CD8-positive, alpha-beta memory T cell (primary cell): Measurements from ENCODE around the gene NPFFR1. TPM values are rescaled to one million over a fixed set of nuclear protein-coding genes. Genes with fewer than 3 reads are reported as not detected.

Source experiments
- CTCF ChIA-PET: fragments of 350-600 bp; sonication (Branson Sonifier 250); formaldehyde crosslinking; loops from one replicate; lab custom pipeline; 2021; ENCODE audit warnings: antibody characterized with exemption; lab: Charles Lee
- POLR2A ChIA-PET: fragments of 350-600 bp; sonication (Branson Sonifier 250); formaldehyde crosslinking; loops from one replicate; lab custom pipeline; 2021; ENCODE audit warnings: antibody characterized with exemption; lab: Charles Lee
- DNase-seq, 5 donors: peaks; one replicate each; pipeline versions ENCODE4 v3.0.0 to v3.0.0-alpha.2; 2020 to 2022; ENCODE audit warnings: mixed read lengths in 1 of 5
- H3K27ac ChIP-seq: one replicate; pipeline ENCODE4 v1.7.0; 2013; ENCODE audit warnings: low read depth, mild to moderate bottlenecking, low read length, moderate library complexity
- H3K27me3 ChIP-seq: 2 replicates; pipeline ENCODE4 v1.7.0; 2013; ENCODE audit warnings: low read length, mild to moderate bottlenecking; ENCODE audit not compliant: insufficient read depth, poor library complexity, severe bottlenecking
- H3K36me3 ChIP-seq: 2 replicates; pipeline ENCODE4 v1.7.0; 2013; ENCODE audit warnings: mild to moderate bottlenecking, low read length, moderate library complexity; ENCODE audit not compliant: insufficient read depth
- H3K4me1 ChIP-seq: 2 replicates; pipeline ENCODE4 v1.7.0; 2013; ENCODE audit warnings: mild to moderate bottlenecking, low read length, moderate library complexity; ENCODE audit not compliant: insufficient read depth
- H3K4me3 ChIP-seq: 2 replicates; pipeline ENCODE4 v1.7.0; 2013; ENCODE audit warnings: mild to moderate bottlenecking, low read length
- H3K9me3 ChIP-seq: 2 replicates; pipeline ENCODE4 v1.7.0; 2013; ENCODE audit warnings: mild to moderate bottlenecking, low read length
- H3K27ac Mint-ChIP-seq, 8 donors: one replicate each; pipeline ENCODE4 v1.8.0; 2020 to 2021; ENCODE audit warnings: mixed read lengths in 8 of 8, mild to moderate bottlenecking in 6 of 8, inconsistent platforms in 3 of 8, moderate library complexity in 3 of 8
- H3K27me3 Mint-ChIP-seq, 2 donors: one replicate each; pipeline ENCODE4 v1.8.0; 2020 to 2021; ENCODE audit warnings: mixed read lengths in 2 of 2, mild to moderate bottlenecking in 1 of 2, moderate library complexity in 1 of 2
- H3K36me3 Mint-ChIP-seq, 3 donors: one replicate each; pipeline ENCODE4 v1.8.0; 2020 to 2021; ENCODE audit warnings: mixed read lengths in 3 of 3, inconsistent platforms in 1 of 3, mild to moderate bottlenecking in 1 of 3
- H3K4me1 Mint-ChIP-seq, 3 donors: one replicate each; pipeline ENCODE4 v1.8.0; 2020 to 2021; ENCODE audit warnings: mixed read lengths in 3 of 3, inconsistent platforms in 1 of 3, mild to moderate bottlenecking in 1 of 3
- H3K4me3 Mint-ChIP-seq, 7 donors: one replicate each; pipeline ENCODE4 v1.8.0; 2020 to 2021; ENCODE audit warnings: mixed read lengths in 7 of 7, mild to moderate bottlenecking in 6 of 7, moderate library complexity in 4 of 7, inconsistent platforms in 2 of 7
- H3K9me3 Mint-ChIP-seq, 5 donors: one replicate each; pipeline ENCODE4 v1.8.0; 2020 to 2022; ENCODE audit warnings: mixed read lengths in 5 of 5, mild to moderate bottlenecking in 3 of 5, moderate library complexity in 2 of 5, inconsistent platforms in 1 of 5
- polyA plus RNA-seq: library from polyadenylated mRNA; unstranded; fragments of 300-500 nt; fragmentation: Illumina TruSeq; gene quantifications from one replicate; pipeline ENCODE4 v1.2.3, GENCODE V29; 2021
- total RNA-seq, 2 experiments: library from RNA; stranded (reverse); gene quantifications; one replicate each; pipeline ENCODE4 v1.2.3, GENCODE V29; 2021

Gene NPFFR1
- total and polyA plus RNA-seq, 3 experiments from 2014 or later = not detected

DNA sequence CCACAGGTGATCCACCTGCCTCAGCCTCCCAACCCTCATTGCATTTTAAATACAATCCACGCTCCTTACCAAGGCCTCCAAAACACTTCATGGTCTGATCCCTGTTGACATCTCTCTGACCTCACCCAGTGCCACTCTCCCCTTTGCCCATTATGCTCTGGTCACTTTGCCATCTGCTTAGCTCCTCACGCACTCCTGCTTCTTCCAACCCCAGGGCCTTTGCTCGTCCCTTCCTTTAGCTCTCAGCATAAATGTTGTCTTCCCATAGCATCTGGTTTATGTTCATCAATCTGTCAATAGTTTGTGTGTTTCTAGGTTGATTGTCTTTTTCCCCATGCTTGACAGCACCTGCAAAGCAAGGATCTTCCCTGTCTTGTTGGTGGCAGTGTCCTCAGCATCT, 14.1 kb downstream of the NPFFR1 start:
- Mint-ChIP-seq H3K27ac (no peak overlapping the region), H3K36me3 (peaks cover 0 to 2% (median 0%) of the 10 kb centered on the region in 3 donors), H3K4me1 (peaks cover 8 to 11% (median 10%) of the 10 kb centered on the region in 3 donors), H3K4me3 (no peak overlapping the region), H3K27me3 (peaks cover 0 to 10% of the 10 kb centered on the region in 2 donors), H3K9me3 (no peaks in the 10 kb centered on the region)
- Histone ChIP-seq H3K36me3 (no peaks in the 10 kb centered on the region), H3K4me1 (no peaks in the 10 kb centered on the region), H3K27ac (no peak overlapping the region), H3K4me3 (no peak overlapping the region), H3K27me3 (no peaks in the 10 kb centered on the region), H3K9me3 (no peaks in the 10 kb centered on the region)
- ChIA-PET CTCF (interaction anchor here (0.7 to 2.9 kb wide), 2 partner anchors 8 to 95 kb away, joined by 3 to 13 read pairs; no protein-coding TSS in a partner anchor), POLR2A (no interaction called here)
- DNase-seq = no peak

DNA sequence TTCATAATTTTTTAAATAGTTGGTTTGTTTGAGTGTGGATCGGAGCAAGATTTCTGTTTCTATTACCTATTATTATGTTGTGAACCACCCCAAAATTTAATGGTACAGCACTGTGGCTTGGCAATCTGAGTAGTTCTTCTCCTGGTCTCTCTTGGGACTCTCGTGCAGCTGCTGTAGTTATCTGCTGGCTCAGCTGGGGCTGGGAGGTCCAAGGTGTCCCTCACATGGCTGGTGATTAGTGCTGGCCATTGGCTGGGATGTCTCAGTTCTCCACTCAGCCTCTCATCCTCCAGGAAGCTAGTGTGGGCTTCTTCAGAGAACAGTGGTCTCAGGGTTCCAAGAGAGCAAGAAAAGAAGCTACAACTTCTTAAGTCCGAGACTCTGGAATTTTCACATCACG, 15.4 kb downstream of the NPFFR1 start:
- H3K27ac ChIP-seq = no peak overlapping the region
- H3K9me3 ChIP-seq = no peaks in the 10 kb centered on the region
- peaks cover 4 to 10% of the 10 kb centered on the region in 2 donors for H3K27me3 Mint-ChIP-seq
- ChIA-PET CTCF (interaction anchor here (1.9 to 4.6 kb wide), 3 partner anchors 46 to 97 kb away, joined by 6 to 24 read pairs (median 13); no protein-coding TSS in a partner anchor), POLR2A (no interaction called here)
- H3K9me3 Mint-ChIP-seq = no peaks in the 10 kb centered on the region
- DNase-seq = no peak
- peaks cover 8 to 11% (median 10%) of the 10 kb centered on the region in 3 donors for H3K4me1 Mint-ChIP-seq
- H3K27ac Mint-ChIP-seq = no peak overlapping the region
- no peaks in the 10 kb centered on the region for H3K4me1 ChIP-seq
- H3K36me3 ChIP-seq = no peaks in the 10 kb centered on the region
- H3K4me3 Mint-ChIP-seq = no peak overlapping the region
- no peak overlapping the region for H3K4me3 ChIP-seq
- peaks cover 0 to 2% (median 0%) of the 10 kb centered on the region in 3 donors for H3K36me3 Mint-ChIP-seq
- no peaks in the 10 kb centered on the region for H3K27me3 ChIP-seq

DNA sequence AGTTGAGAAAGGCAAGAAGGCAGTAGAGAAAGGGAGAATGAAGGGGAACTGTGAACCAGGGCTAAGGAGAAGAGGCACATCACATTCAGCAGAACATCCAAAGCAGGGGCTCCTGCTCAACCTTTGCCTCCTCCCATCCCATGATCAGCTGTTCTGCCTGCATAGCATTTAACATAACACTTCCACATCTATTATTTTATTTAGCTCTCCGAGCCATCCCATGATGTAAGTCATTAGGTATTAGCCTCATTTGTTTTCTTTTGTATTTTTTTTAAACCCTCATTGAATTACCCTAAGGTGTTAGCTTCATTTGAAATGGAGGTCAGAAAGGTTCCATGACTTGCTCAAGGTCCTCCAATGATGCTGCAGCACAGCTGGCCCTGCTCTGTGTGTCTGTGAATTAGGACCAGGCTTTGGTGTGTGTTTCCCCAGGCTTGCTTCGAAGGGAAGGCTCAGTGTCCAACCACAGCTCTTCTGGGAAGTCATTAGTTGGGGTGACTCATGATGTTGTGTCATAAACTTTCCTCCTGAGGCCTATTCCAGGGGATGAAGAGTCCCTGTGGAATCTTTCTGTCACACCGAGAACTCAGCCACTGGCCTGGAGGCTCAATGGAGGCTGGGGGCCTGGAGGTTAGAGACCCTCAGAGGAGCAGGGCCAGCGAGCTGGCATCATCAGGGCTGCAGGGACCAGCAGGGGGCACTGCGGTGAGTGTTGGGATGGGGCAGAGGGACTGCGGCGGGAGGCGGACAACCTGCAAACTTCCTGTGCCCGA, 16.5 kb downstream of the NPFFR1 start:
- H3K27ac Mint-ChIP-seq = peak overlapping the region in 1 of 8 donors; percentile 10
- H3K27ac ChIP-seq = no peak overlapping the region
- no peaks in the 10 kb centered on the region for H3K36me3 ChIP-seq
- no peak for DNase-seq
- H3K27me3 Mint-ChIP-seq = peaks cover 9 to 14% of the 10 kb centered on the region in 2 donors
- peaks cover 0 to 2% (median 0%) of the 10 kb centered on the region in 3 donors for H3K36me3 Mint-ChIP-seq
- H3K4me1 Mint-ChIP-seq = peaks cover 0 to 1% (median 1%) of the 10 kb centered on the region in 3 donors
- no peaks in the 10 kb centered on the region for H3K27me3 ChIP-seq
- no peak overlapping the region for H3K4me3 Mint-ChIP-seq
- no peaks in the 10 kb centered on the region for H3K9me3 ChIP-seq
- no peak overlapping the region for H3K4me3 ChIP-seq
- CTCF ChIA-PET = interaction anchor here (0.8 to 4.6 kb wide), 3 partner anchors 34 to 98 kb away, joined by 3 to 24 read pairs (median 6); partner anchors contain the start of gene PPA1
- no peaks in the 10 kb centered on the region for H3K4me1 ChIP-seq
- POLR2A ChIA-PET = no interaction called here
- H3K9me3 Mint-ChIP-seq = peaks cover 0 to 2% (median 0%) of the 10 kb centered on the region in 5 donors

DNA sequence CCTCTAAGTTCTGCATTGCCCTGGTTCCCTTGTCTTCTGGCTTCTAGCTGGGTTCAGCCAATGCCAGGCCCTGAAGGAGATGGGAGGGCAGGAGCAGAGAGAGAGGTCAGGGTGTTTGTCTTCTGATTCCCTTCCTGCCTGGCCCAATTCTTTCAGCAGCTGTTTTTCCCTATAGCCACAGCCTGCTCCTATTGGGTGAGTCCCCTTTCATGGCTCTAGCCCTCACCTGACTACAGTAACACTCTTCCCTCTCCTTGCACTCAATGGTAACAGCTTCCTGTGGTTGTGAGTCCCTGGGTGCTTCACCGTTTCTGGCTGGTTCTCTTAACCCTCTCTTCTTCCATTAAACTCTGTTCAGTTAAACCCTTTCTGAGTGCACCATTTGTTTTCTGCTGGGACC, 17.1 kb downstream of the NPFFR1 start:
- Histone ChIP-seq H3K27ac (no peak overlapping the region), H3K36me3 (no peaks in the 10 kb centered on the region), H3K9me3 (no peaks in the 10 kb centered on the region), H3K27me3 (no peaks in the 10 kb centered on the region), H3K4me1 (no peaks in the 10 kb centered on the region), H3K4me3 (no peak overlapping the region)
- no peak for DNase-seq
- no peak overlapping the region for H3K27ac Mint-ChIP-seq
- no peak overlapping the region for H3K4me3 Mint-ChIP-seq
- ChIA-PET POLR2A (no interaction called here), CTCF (interaction anchor here (0.8 to 4.6 kb wide), 4 partner anchors 10 to 98 kb away, joined by 3 to 24 read pairs (median 6); partner anchors contain the start of gene PPA1)
- peaks cover 14 to 15% of the 10 kb centered on the region in 2 donors for H3K27me3 Mint-ChIP-seq
- H3K9me3 Mint-ChIP-seq = peaks cover 0 to 2% (median 0%) of the 10 kb centered on the region in 5 donors
- H3K36me3 Mint-ChIP-seq = peaks cover 0 to 2% (median 0%) of the 10 kb centered on the region in 3 donors
- H3K4me1 Mint-ChIP-seq = no peaks in the 10 kb centered on the region

DNA sequence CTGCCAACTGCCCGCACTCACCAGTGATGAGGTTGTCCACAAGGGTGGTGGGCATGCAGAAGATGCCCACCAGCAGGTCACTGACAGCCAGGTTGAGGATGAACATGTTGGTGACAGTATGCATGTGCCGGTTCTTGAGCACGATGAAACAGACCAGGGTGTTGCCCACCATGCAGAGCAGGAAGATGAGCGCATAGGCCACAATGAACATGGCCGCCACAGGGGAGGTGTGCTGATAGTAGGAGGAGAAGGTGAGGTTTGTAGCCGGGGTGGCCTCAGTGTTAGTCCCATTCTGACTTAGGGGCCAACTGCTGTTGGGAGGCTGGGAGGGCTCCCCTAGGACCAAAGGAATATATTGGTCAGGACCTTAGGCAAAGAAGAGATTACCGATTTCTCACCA, 17.7 kb downstream of the NPFFR1 start:
- ChIA-PET POLR2A (no interaction called here), CTCF (interaction anchor here (1.0 to 4.6 kb wide), 4 partner anchors 10 to 112 kb away, joined by 3 to 24 read pairs (median 4); no protein-coding TSS in a partner anchor)
- H3K4me1 Mint-ChIP-seq = no peaks in the 10 kb centered on the region
- peaks cover 16 to 21% of the 10 kb centered on the region in 2 donors for H3K27me3 Mint-ChIP-seq
- H3K27ac ChIP-seq = no peak overlapping the region
- no peaks in the 10 kb centered on the region for H3K36me3 ChIP-seq
- no peaks in the 10 kb centered on the region for H3K4me1 ChIP-seq
- H3K4me3 ChIP-seq = no peak overlapping the region
- peak overlapping the region in 1 of 8 donors; percentile 25 for H3K27ac Mint-ChIP-seq
- H3K9me3 Mint-ChIP-seq = peaks cover 2 to 5% (median 3%) of the 10 kb centered on the region in 5 donors
- H3K27me3 ChIP-seq = no peaks in the 10 kb centered on the region
- no peak for DNase-seq
- H3K9me3 ChIP-seq = no peaks in the 10 kb centered on the region
- peaks cover 0 to 3% (median 2%) of the 10 kb centered on the region in 3 donors for H3K36me3 Mint-ChIP-seq
- no peak overlapping the region for H3K4me3 Mint-ChIP-seq

DNA sequence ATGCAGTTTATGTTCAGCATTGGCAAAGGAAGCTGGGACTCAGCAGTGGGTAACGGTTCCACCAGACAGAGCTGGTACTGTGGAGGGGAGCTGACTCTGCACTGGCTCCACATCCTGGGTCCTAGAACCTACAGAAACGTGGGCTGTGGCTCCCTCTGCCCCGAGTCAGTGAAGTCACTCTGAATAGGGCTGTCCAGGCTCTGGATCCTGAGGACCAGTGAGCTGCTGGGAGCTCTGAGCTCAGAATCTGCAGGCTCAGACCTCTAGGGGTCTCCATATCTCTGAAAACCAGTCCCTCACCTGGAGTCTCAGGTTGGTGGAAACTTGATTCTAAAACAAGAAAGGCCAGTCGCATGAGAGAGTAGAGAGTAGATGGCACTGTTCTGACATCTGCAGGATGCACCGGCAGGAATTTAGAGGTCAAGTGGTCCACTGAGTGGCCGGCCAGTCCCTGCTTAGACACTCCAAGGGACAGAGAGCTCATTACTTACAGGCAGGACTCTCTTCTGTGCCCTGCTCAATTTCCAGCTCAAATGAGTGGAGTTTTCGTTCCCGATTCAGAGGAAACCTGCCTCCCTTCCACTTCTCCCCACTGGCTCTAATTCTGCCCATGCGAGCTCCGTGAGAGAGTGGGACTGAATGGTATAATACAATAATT, 18.6 kb downstream of the NPFFR1 start:
- no peak for DNase-seq
- H3K4me3 Mint-ChIP-seq = no peak overlapping the region
- no peak overlapping the region for H3K27ac Mint-ChIP-seq
- CTCF ChIA-PET = interaction anchor here (0.9 to 4.6 kb wide), 6 partner anchors 9 to 149 kb away, joined by 3 to 24 read pairs (median 4); no protein-coding TSS in a partner anchor
- H3K9me3 ChIP-seq = no peaks in the 10 kb centered on the region
- no peaks in the 10 kb centered on the region for H3K27me3 ChIP-seq
- no peak overlapping the region for H3K27ac ChIP-seq
- H3K4me1 Mint-ChIP-seq = no peaks in the 10 kb centered on the region
- peaks cover 14 to 26% of the 10 kb centered on the region in 2 donors for H3K27me3 Mint-ChIP-seq
- H3K36me3 Mint-ChIP-seq = peaks cover 0 to 7% (median 2%) of the 10 kb centered on the region in 3 donors
- POLR2A ChIA-PET = no interaction called here
- H3K36me3 ChIP-seq = no peaks in the 10 kb centered on the region
- H3K4me3 ChIP-seq = no peak overlapping the region
- no peaks in the 10 kb centered on the region for H3K4me1 ChIP-seq
- peaks cover 3 to 5% (median 3%) of the 10 kb centered on the region in 5 donors for H3K9me3 Mint-ChIP-seq

DNA sequence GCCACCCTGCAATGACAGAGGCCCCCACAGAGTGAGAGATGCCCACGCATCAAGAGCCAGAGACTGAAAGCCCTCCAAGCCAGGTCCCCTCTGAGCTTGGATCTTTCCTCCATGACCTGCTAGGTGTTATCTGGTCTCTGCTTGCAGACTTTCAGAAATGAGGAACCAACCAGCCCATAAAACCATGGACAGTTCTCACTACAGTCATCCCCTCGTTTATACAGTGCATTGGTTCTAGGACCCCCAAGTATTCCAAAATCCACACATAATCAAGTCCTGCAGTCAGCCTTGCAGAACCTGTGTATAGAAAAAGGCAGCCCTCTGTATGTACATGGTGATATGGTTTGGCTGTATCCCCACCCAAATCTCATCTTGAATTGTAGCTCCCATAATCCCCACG, 23.1 kb downstream of the NPFFR1 start:
- ChIA-PET CTCF (interaction anchor here (0.9 kb wide), 1 partner anchor 145 kb away, joined by 3 read pairs; no protein-coding TSS in a partner anchor), POLR2A (no interaction called here)
- H3K9me3 ChIP-seq = no peaks in the 10 kb centered on the region
- peaks cover 3 to 5% (median 3%) of the 10 kb centered on the region in 5 donors for H3K9me3 Mint-ChIP-seq
- H3K4me1 ChIP-seq = no peaks in the 10 kb centered on the region
- peaks cover 36 to 55% of the 10 kb centered on the region in 2 donors for H3K27me3 Mint-ChIP-seq
- no peaks in the 10 kb centered on the region for H3K36me3 ChIP-seq
- DNase-seq = no peak
- peaks cover 0 to 6% (median 1%) of the 10 kb centered on the region in 3 donors for H3K4me1 Mint-ChIP-seq
- no peak overlapping the region for H3K4me3 Mint-ChIP-seq
- H3K27ac ChIP-seq = no peak overlapping the region
- H3K27me3 ChIP-seq = no peaks in the 10 kb centered on the region
- peaks cover 0 to 7% (median 0%) of the 10 kb centered on the region in 3 donors for H3K36me3 Mint-ChIP-seq
- H3K27ac Mint-ChIP-seq = no peak overlapping the region
- H3K4me3 ChIP-seq = no peak overlapping the region
